GM12874 (cell line): ENCODE results near the gene ATP5ME.

ENCODE experiments used
- TF ChIP-seq, protein P1 (sequence below): IDR thresholded peaks from 2 replicates; pipeline ENCODE4 v1.5.1; 2011; ENCODE audit warnings: low read depth, mild to moderate bottlenecking, control low read depth, low read length, moderate library complexity; ENCODE audit not compliant: insufficient read depth

Gene ATP5ME

DNA sequence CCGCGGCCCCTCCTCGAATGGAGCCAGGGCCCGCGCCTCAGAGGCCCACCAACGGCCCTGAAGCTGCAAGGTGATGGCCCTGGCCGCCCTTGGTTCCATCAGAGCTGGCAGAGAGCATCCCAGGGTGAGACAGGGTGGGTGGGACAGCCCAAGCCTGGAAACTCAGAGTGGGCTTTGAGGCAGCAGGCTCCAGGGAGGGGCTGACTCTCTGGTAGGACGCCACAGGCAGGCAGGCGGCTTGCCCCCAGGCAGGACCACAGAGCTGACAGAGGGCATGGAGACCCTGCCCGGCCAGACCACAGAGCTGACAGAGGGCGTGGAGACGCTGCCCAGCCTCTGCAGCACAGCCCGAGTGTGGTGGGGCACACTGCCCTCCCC, 5.0 kb upstream of the ATP5ME start:
- TF ChIP-seq, protein P1, sequence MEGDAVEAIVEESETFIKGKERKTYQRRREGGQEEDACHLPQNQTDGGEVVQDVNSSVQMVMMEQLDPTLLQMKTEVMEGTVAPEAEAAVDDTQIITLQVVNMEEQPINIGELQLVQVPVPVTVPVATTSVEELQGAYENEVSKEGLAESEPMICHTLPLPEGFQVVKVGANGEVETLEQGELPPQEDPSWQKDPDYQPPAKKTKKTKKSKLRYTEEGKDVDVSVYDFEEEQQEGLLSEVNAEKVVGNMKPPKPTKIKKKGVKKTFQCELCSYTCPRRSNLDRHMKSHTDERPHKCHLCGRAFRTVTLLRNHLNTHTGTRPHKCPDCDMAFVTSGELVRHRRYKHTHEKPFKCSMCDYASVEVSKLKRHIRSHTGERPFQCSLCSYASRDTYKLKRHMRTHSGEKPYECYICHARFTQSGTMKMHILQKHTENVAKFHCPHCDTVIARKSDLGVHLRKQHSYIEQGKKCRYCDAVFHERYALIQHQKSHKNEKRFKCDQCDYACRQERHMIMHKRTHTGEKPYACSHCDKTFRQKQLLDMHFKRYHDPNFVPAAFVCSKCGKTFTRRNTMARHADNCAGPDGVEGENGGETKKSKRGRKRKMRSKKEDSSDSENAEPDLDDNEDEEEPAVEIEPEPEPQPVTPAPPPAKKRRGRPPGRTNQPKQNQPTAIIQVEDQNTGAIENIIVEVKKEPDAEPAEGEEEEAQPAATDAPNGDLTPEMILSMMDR: no peak

DNA sequence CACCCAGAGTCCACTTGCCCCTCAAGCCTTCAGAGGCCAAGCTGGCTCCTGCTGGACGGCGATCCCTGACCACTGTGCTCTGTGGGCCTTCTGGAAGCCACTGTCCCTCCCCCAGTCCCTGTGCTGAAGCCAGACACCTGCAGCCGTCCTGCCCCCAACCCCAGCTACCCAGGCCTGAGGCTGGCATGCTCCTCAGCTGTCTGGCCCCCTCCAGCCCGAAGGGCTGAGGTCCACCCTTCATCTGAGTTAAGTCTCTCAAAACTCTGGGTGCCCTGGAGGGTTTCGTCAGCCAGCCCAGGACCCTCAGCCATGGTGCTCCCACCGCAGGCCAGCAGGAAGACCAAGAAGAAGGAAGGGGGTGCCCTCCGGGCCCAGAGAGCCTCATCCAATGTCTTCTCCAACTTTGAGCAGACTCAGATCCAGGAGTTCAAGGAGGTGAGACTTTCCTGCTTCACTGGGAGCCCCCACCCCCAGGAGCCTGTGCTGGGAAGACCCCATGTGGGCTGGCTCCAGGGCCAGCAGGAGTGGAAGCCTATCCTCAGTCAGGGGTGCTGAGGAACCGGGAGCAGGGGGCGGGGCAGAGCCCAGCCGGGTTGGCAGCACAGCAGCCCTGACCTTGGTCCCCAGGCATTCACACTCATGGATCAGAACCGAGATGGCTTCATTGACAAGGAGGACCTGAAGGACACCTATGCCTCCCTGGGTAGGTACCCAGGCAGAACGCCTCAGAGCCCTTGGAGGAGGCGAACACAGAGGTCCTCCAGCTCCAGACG, 4.4 kb upstream of the ATP5ME start:
- TF ChIP-seq, protein P1: no peak

DNA sequence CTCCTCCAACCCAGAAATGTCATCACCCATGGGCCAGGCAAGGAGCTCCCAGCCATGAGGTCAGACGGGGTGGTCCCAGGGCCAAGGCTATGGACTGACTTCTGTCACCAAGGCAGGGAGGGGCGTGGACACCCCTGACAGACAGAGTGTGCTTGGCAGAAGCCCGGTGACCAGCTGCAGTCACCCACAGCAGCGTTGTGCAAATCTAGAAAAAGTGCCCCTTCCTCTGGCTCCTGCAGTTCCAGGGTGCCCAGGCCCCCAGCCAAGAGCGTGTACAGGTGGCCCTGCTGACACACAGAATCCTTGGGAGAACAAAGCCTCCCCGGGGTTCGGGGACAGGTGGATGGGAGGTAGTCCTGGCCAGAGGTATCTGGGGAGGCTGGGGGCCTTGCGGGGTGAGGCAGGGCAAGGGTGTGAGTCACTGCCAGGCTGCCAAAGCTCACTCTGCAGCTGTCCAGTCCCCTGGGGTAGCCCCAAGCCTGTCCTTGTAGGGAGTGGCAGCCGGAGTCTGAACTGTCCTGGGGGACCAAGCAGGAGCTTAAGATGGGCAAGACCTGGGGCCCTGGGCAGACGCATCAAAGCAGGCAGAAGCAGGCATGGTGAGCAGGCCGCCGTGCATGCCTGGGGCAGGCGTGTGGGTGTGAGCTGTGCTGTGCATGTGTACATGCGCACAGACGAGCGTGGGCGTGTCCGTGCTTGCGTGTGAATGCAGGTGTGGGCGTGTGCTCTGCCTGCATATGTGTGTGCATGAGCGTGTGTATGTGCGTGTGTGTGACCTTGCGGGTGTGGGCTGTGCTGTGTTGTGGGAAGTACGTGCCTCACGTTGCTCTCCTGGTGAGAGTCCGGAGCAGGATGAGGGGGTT, 3.6 kb upstream of the ATP5ME start:
- TF ChIP-seq, protein P1: no peak

DNA sequence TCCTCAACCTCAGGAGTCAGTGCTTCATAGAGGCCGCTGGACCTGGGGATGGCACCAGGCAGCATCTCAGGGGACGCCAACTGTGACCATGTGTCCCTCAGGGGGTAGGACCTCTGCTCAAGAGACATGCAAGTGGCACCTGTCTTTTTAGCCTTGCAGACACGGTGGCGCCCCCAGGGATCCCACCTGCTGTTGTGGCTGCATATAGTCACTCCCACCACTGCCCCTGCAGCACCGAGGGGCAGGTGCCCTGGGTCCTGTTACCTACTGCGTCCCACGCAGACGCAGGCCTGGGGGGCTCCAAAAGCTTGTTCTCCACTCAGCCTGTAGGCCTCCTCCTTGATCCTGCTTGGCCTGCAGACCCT, 2.8 kb upstream of the ATP5ME start:
- TF ChIP-seq, protein P1: no peak

DNA sequence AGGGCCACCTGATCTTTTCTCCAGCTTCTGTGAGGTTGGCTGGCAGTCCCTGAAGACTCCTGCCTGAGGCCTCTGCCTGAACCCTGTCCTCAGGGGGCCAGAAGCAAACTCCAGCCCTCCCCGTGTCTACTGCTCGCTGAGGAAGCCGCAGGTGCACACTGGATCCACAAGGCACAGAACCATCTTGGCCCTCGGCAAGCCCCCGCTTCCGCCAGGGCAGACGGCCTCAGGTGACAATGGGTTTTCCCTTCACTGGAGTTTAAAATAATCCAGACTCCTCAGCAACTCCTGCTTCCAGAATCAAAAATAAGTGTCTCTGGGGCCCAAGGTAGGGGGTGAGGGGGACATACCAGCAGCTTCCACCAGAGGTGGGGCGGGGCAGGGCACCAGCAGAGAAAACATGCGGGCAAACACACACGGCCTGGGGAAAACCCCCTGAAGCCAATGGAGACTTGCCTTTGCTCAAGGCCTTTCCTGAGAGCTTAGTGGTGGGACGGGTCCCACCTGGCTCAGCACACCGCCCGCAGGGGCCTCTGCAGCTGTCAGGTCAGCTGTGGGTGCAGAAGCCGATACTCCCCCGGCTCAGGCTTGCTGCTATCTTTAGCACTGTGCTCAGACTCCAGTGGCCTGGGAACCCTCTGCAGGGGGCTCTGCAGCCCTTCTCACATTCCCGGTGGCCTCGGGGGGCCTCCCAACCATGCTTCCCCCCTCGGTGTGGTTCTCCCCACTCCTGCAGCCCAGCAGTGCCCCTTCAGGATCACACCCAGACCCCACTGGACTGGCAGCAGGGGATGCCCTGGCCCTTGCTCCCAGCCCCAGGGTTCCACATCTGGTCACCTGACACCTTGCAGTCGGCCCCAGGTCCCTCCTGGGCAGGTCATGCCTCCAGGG, 2.1 kb upstream of the ATP5ME start:
- TF ChIP-seq, protein P1: no peak

DNA sequence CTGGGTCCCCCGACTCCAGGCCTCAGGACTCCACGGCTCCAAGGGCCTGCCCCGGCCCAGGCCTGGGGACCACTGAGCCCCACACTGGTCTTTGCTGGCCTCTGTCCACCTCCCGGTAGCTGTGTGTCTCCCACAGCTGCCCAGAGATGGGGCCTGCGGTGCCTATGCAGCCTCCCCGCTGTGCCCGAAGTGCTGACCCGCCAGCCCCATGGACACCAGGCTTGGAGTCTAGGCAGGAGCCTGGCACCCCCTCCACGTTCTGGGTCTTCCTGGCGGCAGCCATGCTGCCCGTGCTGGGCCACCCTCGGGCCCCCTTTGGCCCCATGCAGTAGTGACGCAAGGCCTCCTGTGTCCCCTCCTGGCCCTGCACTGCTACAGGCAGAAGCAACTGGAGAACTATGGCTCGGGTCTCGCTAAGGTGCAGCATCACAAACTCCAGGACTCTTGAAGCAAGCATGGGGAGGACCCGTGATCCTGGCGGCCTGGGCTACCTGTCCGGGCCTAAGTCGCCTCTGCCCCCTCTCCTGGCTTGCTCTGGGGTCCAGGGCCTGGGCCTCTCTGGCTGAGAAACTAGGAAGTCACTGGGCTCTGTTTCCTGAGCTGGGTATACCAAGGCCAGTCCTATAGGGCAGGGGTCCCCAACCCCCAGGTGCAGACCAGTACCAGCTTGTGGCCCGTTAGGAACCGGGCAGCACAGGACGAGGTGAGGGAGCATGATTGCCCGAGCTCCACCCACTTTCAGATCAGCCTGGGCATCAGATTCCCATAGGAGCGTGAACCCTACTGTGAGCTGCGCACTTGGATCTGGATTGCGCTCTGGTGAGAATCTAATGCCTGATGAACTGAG, 1.2 kb upstream of the ATP5ME start:
- TF ChIP-seq, protein P1: no peak
